ENCODE measurements around the gene PPA1. TPM values are rescaled to one million over a fixed set of nuclear protein-coding genes. Genes with fewer than 3 reads are reported as not detected.

The PPA1 gene
- total RNA-seq, 1 experiment from 2014 or later: 234 TPM

GRCh38 chr10:70162892-70163201, 70.4 kb downstream of the PPA1 start:
- DNase-seq (ENCODE audit: low read depth, low spot score) (no peak), ATAC-seq (no peak)
- H3K79me2 ChIP-seq (ENCODE audit: insufficient read depth, low read length): peaks cover 97% of the 10 kb centered on the region
- peaks cover 4 to 6% of the 10 kb centered on the region in 2 experiments; a peak in 3 of 4 replicates for H3K4me1 ChIP-seq (ENCODE audit: control insufficient read depth in 1 of 2, insufficient read depth in 2 of 2, low read length in 2 of 2)
- peaks cover 20% of the 10 kb centered on the region; the same call in 1 of the 2 replicates for H4K20me1 ChIP-seq (ENCODE audit: insufficient read depth)
- ChIA-PET POLR2A (no interaction called here), RAD21 (ENCODE audit: low non-redundant PET in 1 of 2, low total read pairs in 2 of 2, uncharacterized antibody in 2 of 2, unreplicated experiment in 2 of 2) (no interaction called here), CTCF (no interaction called here)
- no peak overlapping the region for H2AFZ ChIP-seq (ENCODE audit: low read depth, low read length, poor library complexity, severe bottlenecking)
- peaks cover 38% of the 10 kb centered on the region in 2 experiments for H3K36me3 ChIP-seq (ENCODE audit: control insufficient read depth in 1 of 2, insufficient read depth in 2 of 2, low read length in 2 of 2)
- H3K27ac ChIP-seq (ENCODE audit: low read depth, low read length): no peak overlapping the region
- no peak overlapping the region for H3K4me2 ChIP-seq (ENCODE audit: low read length)
- H3K9me2 ChIP-seq (ENCODE audit: insufficient read depth): no peaks in the 10 kb centered on the region
- H3K9me3 ChIP-seq (ENCODE audit: control insufficient read depth in 1 of 2, insufficient read depth in 1 of 2, low read depth in 1 of 2, low read length in 2 of 2): no peaks in the 10 kb centered on the region
- BruUV-seq (replicated peaks): no TSS peak
- no peak for TF ChIP-seq ELF1 (IDR thresholded peaks at IDR 0.05; ENCODE audit: borderline replicate concordance, low read depth)
- no peak for TF ChIP-seq POLR2A (IDR thresholded peaks at IDR 0.05; ENCODE audit: borderline replicate concordance, extremely low read depth, insufficient read depth, insufficient read length)
- no peak for TF ChIP-seq FOSL1 (IDR thresholded peaks at IDR 0.05; ENCODE audit: low read depth)
- TF ChIP-seq RAD21 (IDR thresholded peaks at IDR 0.05; ENCODE audit: low read depth): no peak
- no peak for TF ChIP-seq EZH2phosphoT487 (IDR thresholded peaks at IDR 0.05; ENCODE audit: borderline replicate concordance)
- no peak for TF ChIP-seq SIN3A (IDR thresholded peaks at IDR 0.05; ENCODE audit: low read depth)
- TF ChIP-seq REST (IDR thresholded peaks at IDR 0.05; ENCODE audit: low read depth): no peak
- no peak for TF ChIP-seq ZNF274 (IDR thresholded peaks at IDR 0.05; ENCODE audit: low read depth, low read length)
- intact Hi-C loops (cut with micrococcal nuclease): no loop called here
- H3K9ac ChIP-seq (ENCODE audit: low read length): no peak overlapping the region
- no peaks in the 10 kb centered on the region for H3K27me3 ChIP-seq (ENCODE audit: insufficient read depth, low read length)
- H3K4me3 ChIP-seq (replicated peaks in 1 of 2; ENCODE audit: low read depth in 1 of 2, low read length in 2 of 2): no peak overlapping the region

Measured in HCT116 (cell line).